ENCODE results near the gene PRKCQ. TPM values are rescaled to one million over a fixed set of nuclear protein-coding genes. Genes with fewer than 3 reads are reported as not detected.

The PRKCQ gene
- total and polyA plus RNA-seq, 2 experiments from 2014 or later, result 0.43 to 0.97 TPM

- H3K4me2 ChIP-seq, result peak overlapping the region; percentile 71
- H3K27me3 ChIP-seq, result no peaks in the 10 kb centered on the region
- no peak for TF ChIP-seq EZH2phosphoT487 (IDR thresholded peaks at IDR 0.05; ENCODE audit: low read depth, severe bottlenecking, unreplicated experiment)
- TF ChIP-seq, protein P1, sequence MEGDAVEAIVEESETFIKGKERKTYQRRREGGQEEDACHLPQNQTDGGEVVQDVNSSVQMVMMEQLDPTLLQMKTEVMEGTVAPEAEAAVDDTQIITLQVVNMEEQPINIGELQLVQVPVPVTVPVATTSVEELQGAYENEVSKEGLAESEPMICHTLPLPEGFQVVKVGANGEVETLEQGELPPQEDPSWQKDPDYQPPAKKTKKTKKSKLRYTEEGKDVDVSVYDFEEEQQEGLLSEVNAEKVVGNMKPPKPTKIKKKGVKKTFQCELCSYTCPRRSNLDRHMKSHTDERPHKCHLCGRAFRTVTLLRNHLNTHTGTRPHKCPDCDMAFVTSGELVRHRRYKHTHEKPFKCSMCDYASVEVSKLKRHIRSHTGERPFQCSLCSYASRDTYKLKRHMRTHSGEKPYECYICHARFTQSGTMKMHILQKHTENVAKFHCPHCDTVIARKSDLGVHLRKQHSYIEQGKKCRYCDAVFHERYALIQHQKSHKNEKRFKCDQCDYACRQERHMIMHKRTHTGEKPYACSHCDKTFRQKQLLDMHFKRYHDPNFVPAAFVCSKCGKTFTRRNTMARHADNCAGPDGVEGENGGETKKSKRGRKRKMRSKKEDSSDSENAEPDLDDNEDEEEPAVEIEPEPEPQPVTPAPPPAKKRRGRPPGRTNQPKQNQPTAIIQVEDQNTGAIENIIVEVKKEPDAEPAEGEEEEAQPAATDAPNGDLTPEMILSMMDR (IDR thresholded peaks at IDR 0.05; ENCODE audit: poor library complexity), result no peak
- TF ChIP-seq EZH2 (IDR thresholded peaks at IDR 0.05; ENCODE audit: borderline replicate concordance), result no peak
- no peaks in the 10 kb centered on the region for H3K9me3 ChIP-seq (ENCODE audit: low read depth)
- H3K27ac ChIP-seq, result no peak overlapping the region
- WGBS (ENCODE audit: low lambda C conversion rate, missing lambda C conversion rate), result 90% methylated on average over 12 of the region's 12 CpGs
- no peak for DNase-seq (ENCODE audit: low spot score)
- no peaks in the 10 kb centered on the region for H3K79me2 ChIP-seq
- H3K9me2 ChIP-seq (replicated peaks; ENCODE audit: insufficient read depth), result no peaks in the 10 kb centered on the region
- H3K4me1 ChIP-seq (ENCODE audit: insufficient read depth), result no peaks in the 10 kb centered on the region
- no peak overlapping the region for H2AFZ ChIP-seq
- no peak overlapping the region for H3K4me3 ChIP-seq
- H3K36me3 ChIP-seq (replicated peaks; ENCODE audit: insufficient read depth, low read depth), result no peaks in the 10 kb centered on the region
- no peaks in the 10 kb centered on the region for H4K20me1 ChIP-seq (ENCODE audit: insufficient read depth, poor library complexity, severe bottlenecking)
These were observed 179.1 kb downstream of the PRKCQ start for GRCh38 chr10:6400821-6401465.

DNA sequence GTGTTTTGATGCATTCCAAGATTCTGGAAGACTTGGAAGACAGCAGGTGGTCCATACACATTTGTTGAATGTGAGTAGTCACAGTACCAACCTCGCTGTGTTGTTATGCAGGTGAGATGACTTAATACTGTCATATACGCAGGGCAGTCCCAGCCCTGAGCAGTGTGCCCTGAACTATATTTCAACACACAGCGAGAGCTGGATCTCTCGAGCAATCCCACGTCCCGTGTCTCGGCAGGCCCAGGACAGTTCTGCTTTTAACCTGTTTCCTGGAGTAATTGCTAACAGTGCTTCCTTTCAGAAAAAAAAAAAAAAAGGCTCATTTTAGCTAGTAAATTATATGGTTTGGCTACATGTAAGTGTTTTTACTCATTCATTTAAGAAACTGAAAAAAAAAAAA, 179.7 kb downstream of the PRKCQ start:
- H3K4me3 ChIP-seq, result no peak overlapping the region
- no peaks in the 10 kb centered on the region for H3K9me3 ChIP-seq (ENCODE audit: low read depth)
- WGBS (ENCODE audit: low lambda C conversion rate, missing lambda C conversion rate), result 90% methylated on average over 7 of the region's 7 CpGs
- H3K4me1 ChIP-seq (ENCODE audit: insufficient read depth), result no peaks in the 10 kb centered on the region
- no peak overlapping the region for H3K27ac ChIP-seq
- H3K27me3 ChIP-seq, result no peaks in the 10 kb centered on the region
- no peak for DNase-seq (ENCODE audit: low spot score)
- no peak overlapping the region for H2AFZ ChIP-seq
- H3K79me2 ChIP-seq, result no peaks in the 10 kb centered on the region
- no peaks in the 10 kb centered on the region for H4K20me1 ChIP-seq (ENCODE audit: insufficient read depth, poor library complexity, severe bottlenecking)
- H3K9me2 ChIP-seq (replicated peaks; ENCODE audit: insufficient read depth), result no peaks in the 10 kb centered on the region
- no peak overlapping the region for H3K4me2 ChIP-seq
- no peaks in the 10 kb centered on the region for H3K36me3 ChIP-seq (replicated peaks; ENCODE audit: insufficient read depth, low read depth)
- TF ChIP-seq EZH2 (IDR thresholded peaks at IDR 0.05; ENCODE audit: borderline replicate concordance), result no peak
- TF ChIP-seq EZH2phosphoT487 (IDR thresholded peaks at IDR 0.05; ENCODE audit: low read depth, severe bottlenecking, unreplicated experiment), result no peak
- TF ChIP-seq, protein P1 (IDR thresholded peaks at IDR 0.05; ENCODE audit: poor library complexity), result no peak

GRCh38 chr10:6399879-6400278, 180.2 kb downstream of the PRKCQ start:
- Histone ChIP-seq H4K20me1 (ENCODE audit: insufficient read depth, poor library complexity, severe bottlenecking) (no peaks in the 10 kb centered on the region), H3K27me3 (no peaks in the 10 kb centered on the region), H2AFZ (no peak overlapping the region), H3K4me3 (no peak overlapping the region), H3K9me2 (replicated peaks; ENCODE audit: insufficient read depth) (no peaks in the 10 kb centered on the region), H3K36me3 (replicated peaks; ENCODE audit: insufficient read depth, low read depth) (no peaks in the 10 kb centered on the region), H3K4me2 (no peak overlapping the region), H3K27ac (no peak overlapping the region), H3K4me1 (ENCODE audit: insufficient read depth) (no peaks in the 10 kb centered on the region), H3K9me3 (ENCODE audit: low read depth) (no peaks in the 10 kb centered on the region), H3K79me2 (no peaks in the 10 kb centered on the region)
- TF ChIP-seq EZH2phosphoT487 (IDR thresholded peaks at IDR 0.05; ENCODE audit: low read depth, severe bottlenecking, unreplicated experiment) (no peak), EZH2 (IDR thresholded peaks at IDR 0.05; ENCODE audit: borderline replicate concordance) (no peak)
- TF ChIP-seq, protein P1 (IDR thresholded peaks at IDR 0.05; ENCODE audit: poor library complexity), result no peak
- DNase-seq (ENCODE audit: low spot score), result no peak
- WGBS (ENCODE audit: low lambda C conversion rate, missing lambda C conversion rate), result 82% methylated on average over 8 of the region's 8 CpGs

All from hepatocyte (in vitro differentiated cells).